ENCODE results near the gene IGDCC3.

Gene IGDCC3

DNA sequence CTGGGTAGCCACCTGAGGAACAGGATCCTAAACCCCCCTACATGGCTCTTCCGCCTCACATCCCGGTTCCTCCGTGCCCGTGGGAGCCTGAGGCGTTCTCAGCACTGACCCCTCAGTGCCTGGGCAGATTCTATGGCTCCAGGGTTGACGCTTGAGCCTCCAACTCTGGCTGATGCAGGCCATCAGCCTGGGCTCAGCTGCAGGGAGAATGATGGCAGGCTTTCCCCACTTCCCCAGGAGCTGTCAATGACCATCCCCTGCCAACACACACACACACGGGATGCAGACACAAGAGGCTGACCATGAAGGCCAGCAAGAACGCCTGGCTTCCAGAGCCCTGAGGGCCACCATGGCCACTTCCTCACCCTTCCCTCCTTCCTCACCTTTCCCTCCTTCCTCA is 15.8 kb upstream of the IGDCC3 start:
- H3K27ac ChIP-seq (ENCODE audit: low read length) = no peak overlapping the region
- H3K4me3 ChIP-seq (ENCODE audit: low read depth in 1 of 2, low read length in 2 of 2) = no peak overlapping the region
- H3K79me2 ChIP-seq (ENCODE audit: insufficient read depth, low read length) = no peaks in the 10 kb centered on the region
- TF ChIP-seq, protein P1, sequence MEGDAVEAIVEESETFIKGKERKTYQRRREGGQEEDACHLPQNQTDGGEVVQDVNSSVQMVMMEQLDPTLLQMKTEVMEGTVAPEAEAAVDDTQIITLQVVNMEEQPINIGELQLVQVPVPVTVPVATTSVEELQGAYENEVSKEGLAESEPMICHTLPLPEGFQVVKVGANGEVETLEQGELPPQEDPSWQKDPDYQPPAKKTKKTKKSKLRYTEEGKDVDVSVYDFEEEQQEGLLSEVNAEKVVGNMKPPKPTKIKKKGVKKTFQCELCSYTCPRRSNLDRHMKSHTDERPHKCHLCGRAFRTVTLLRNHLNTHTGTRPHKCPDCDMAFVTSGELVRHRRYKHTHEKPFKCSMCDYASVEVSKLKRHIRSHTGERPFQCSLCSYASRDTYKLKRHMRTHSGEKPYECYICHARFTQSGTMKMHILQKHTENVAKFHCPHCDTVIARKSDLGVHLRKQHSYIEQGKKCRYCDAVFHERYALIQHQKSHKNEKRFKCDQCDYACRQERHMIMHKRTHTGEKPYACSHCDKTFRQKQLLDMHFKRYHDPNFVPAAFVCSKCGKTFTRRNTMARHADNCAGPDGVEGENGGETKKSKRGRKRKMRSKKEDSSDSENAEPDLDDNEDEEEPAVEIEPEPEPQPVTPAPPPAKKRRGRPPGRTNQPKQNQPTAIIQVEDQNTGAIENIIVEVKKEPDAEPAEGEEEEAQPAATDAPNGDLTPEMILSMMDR (IDR thresholded peaks at IDR 0.05; ENCODE audit: borderline replicate concordance, extremely low read depth, low read length, poor library complexity, severe bottlenecking) = no peak
- TF ChIP-seq EZH2 (IDR thresholded peaks at IDR 0.05; ENCODE audit: borderline replicate concordance, low read depth, low read length, severe bottlenecking) = no peak
- no peak overlapping the region for H3K9ac ChIP-seq (ENCODE audit: low read depth, low read length)
- H3K9me3 ChIP-seq (ENCODE audit: insufficient read depth, low read length, severe bottlenecking) = no peaks in the 10 kb centered on the region
- ATAC-seq (ENCODE audit: insufficient read depth, low read depth) (no peak), DNase-seq (no peak)
- no peaks in the 10 kb centered on the region for H3K4me1 ChIP-seq (ENCODE audit: insufficient read depth, low read length)
- H2AFZ ChIP-seq (ENCODE audit: low read depth, low read length) = no peak overlapping the region
- H3K27me3 ChIP-seq (ENCODE audit: insufficient read depth, low read length, poor library complexity) = peaks cover 23% of the 10 kb centered on the region
- H3K4me2 ChIP-seq (ENCODE audit: insufficient read depth, low read length) = no peak overlapping the region
- no peaks in the 10 kb centered on the region for H3K36me3 ChIP-seq (ENCODE audit: insufficient read depth, low read length)
- no peaks in the 10 kb centered on the region for H4K20me1 ChIP-seq (ENCODE audit: insufficient read depth, low read length)

DNA sequence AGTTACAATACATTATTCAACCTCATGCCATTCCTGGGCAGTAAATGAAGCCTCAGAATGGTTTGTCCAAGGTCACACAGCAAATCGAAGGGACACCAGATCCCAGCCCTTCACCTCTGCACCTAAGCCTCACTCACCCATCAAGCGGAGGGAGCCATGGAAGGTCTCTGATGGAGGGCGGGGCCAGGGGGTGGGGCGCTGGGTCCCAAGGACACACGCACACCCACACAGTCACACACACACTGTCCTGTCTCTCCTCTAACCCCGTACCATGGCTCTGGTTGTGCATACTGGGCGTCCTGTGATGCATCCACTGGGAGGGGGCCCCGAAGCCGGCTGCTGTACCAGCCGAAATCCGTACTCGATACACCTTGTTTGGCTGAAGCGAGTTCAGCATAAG is 15.3 kb upstream of the IGDCC3 start:
- Histone ChIP-seq H3K4me3 (ENCODE audit: low read depth in 1 of 2, low read length in 2 of 2) (no peak overlapping the region), H3K79me2 (ENCODE audit: insufficient read depth, low read length) (no peaks in the 10 kb centered on the region), H3K4me1 (ENCODE audit: insufficient read depth, low read length) (no peaks in the 10 kb centered on the region), H3K27me3 (ENCODE audit: insufficient read depth, low read length, poor library complexity) (peaks cover 23% of the 10 kb centered on the region), H3K36me3 (ENCODE audit: insufficient read depth, low read length) (no peaks in the 10 kb centered on the region), H3K27ac (ENCODE audit: low read length) (no peak overlapping the region), H3K4me2 (ENCODE audit: insufficient read depth, low read length) (no peak overlapping the region), H4K20me1 (ENCODE audit: insufficient read depth, low read length) (no peaks in the 10 kb centered on the region), H3K9ac (ENCODE audit: low read depth, low read length) (no peak overlapping the region), H3K9me3 (ENCODE audit: insufficient read depth, low read length, severe bottlenecking) (no peaks in the 10 kb centered on the region), H2AFZ (ENCODE audit: low read depth, low read length) (no peak overlapping the region)
- ATAC-seq (ENCODE audit: insufficient read depth, low read depth) (no peak), DNase-seq (no peak)
- TF ChIP-seq, protein P1 (IDR thresholded peaks at IDR 0.05; ENCODE audit: borderline replicate concordance, extremely low read depth, low read length, poor library complexity, severe bottlenecking) = no peak
- no peak for TF ChIP-seq EZH2 (IDR thresholded peaks at IDR 0.05; ENCODE audit: borderline replicate concordance, low read depth, low read length, severe bottlenecking)

DNA sequence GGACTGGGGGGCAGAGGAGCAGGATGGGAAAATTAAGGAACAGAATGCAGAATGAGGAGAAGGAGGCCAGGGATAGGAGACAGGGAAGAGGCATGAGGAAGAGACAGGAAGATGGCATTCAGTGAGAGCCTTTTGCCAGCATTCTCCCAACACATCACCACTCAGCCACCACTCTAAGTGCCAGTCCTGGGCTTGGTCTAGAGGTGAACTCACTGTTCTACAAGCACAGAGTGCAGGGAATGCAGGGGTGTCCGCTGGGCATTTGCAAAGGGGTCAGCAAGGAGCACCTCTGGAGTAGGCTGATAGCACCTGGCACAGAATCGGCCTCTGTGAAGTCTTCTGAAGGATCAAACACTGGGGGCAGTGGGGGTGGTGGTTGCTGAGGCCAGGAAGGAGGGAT is 14.6 kb upstream of the IGDCC3 start:
- Histone ChIP-seq H3K36me3 (ENCODE audit: insufficient read depth, low read length) (no peaks in the 10 kb centered on the region), H3K4me3 (ENCODE audit: low read depth in 1 of 2, low read length in 2 of 2) (no peak overlapping the region), H3K4me2 (ENCODE audit: insufficient read depth, low read length) (no peak overlapping the region), H2AFZ (ENCODE audit: low read depth, low read length) (no peak overlapping the region), H3K27ac (ENCODE audit: low read length) (no peak overlapping the region), H3K27me3 (ENCODE audit: insufficient read depth, low read length, poor library complexity) (peaks cover 23% of the 10 kb centered on the region), H3K9me3 (ENCODE audit: insufficient read depth, low read length, severe bottlenecking) (no peaks in the 10 kb centered on the region), H3K4me1 (ENCODE audit: insufficient read depth, low read length) (no peaks in the 10 kb centered on the region), H3K9ac (ENCODE audit: low read depth, low read length) (no peak overlapping the region), H4K20me1 (ENCODE audit: insufficient read depth, low read length) (no peaks in the 10 kb centered on the region), H3K79me2 (ENCODE audit: insufficient read depth, low read length) (no peaks in the 10 kb centered on the region)
- ATAC-seq (ENCODE audit: insufficient read depth, low read depth) (no peak), DNase-seq (no peak)
- TF ChIP-seq EZH2 (IDR thresholded peaks at IDR 0.05; ENCODE audit: borderline replicate concordance, low read depth, low read length, severe bottlenecking) = no peak
- TF ChIP-seq, protein P1 (IDR thresholded peaks at IDR 0.05; ENCODE audit: borderline replicate concordance, extremely low read depth, low read length, poor library complexity, severe bottlenecking) = no peak

DNA sequence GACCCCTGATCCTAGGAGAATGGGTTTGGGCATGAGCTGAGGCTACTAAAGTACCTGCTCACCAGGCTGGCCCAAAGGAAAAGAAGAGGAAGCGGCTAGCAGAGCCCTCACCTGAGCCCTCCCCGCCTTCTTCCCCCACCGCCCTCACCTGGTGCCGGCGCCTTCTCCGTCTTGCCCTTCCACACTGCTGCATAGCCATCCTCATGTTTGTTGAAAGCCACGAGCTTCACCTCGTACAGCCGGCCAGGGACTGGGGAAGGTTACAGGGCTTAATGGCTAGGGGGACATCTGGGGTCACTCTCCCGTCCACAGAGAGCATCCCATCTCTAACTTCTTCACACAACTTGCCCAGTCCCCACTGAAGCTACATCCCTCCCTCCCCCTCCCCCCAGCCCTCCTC is 13.9 kb upstream of the IGDCC3 start:
- no peak overlapping the region for H3K4me3 ChIP-seq (ENCODE audit: low read depth in 1 of 2, low read length in 2 of 2)
- no peak for TF ChIP-seq EZH2 (IDR thresholded peaks at IDR 0.05; ENCODE audit: borderline replicate concordance, low read depth, low read length, severe bottlenecking)
- TF ChIP-seq, protein P1 (IDR thresholded peaks at IDR 0.05; ENCODE audit: borderline replicate concordance, extremely low read depth, low read length, poor library complexity, severe bottlenecking) = no peak
- H3K27ac ChIP-seq (ENCODE audit: low read length) = no peak overlapping the region
- no peaks in the 10 kb centered on the region for H3K4me1 ChIP-seq (ENCODE audit: insufficient read depth, low read length)
- H2AFZ ChIP-seq (ENCODE audit: low read depth, low read length) = no peak overlapping the region
- no peaks in the 10 kb centered on the region for H4K20me1 ChIP-seq (ENCODE audit: insufficient read depth, low read length)
- no peak overlapping the region for H3K4me2 ChIP-seq (ENCODE audit: insufficient read depth, low read length)
- H3K79me2 ChIP-seq (ENCODE audit: insufficient read depth, low read length) = no peaks in the 10 kb centered on the region
- DNase-seq (no peak), ATAC-seq (ENCODE audit: insufficient read depth, low read depth) (no peak)
- peaks cover 23% of the 10 kb centered on the region for H3K27me3 ChIP-seq (ENCODE audit: insufficient read depth, low read length, poor library complexity)
- no peak overlapping the region for H3K9ac ChIP-seq (ENCODE audit: low read depth, low read length)
- no peaks in the 10 kb centered on the region for H3K9me3 ChIP-seq (ENCODE audit: insufficient read depth, low read length, severe bottlenecking)
- H3K36me3 ChIP-seq (ENCODE audit: insufficient read depth, low read length) = no peaks in the 10 kb centered on the region
